GM18507 (cell line): Measurements from ENCODE around the gene SLC35A2.

ENCODE experiments used
- DNase-seq: peaks from one replicate; pipeline ENCODE4 v3.0.0; 2011; ENCODE audit warnings: low read depth; ENCODE audit not compliant: insufficient read length; ENCODE audit errors: extremely low spot score
- FAIRE-seq: peaks from 2 replicates; lab custom pipeline; 2011; peaks lifted over from hg19 to GRCh38; lab: Jason Lieb, UNC

The SLC35A2 gene

DNA sequence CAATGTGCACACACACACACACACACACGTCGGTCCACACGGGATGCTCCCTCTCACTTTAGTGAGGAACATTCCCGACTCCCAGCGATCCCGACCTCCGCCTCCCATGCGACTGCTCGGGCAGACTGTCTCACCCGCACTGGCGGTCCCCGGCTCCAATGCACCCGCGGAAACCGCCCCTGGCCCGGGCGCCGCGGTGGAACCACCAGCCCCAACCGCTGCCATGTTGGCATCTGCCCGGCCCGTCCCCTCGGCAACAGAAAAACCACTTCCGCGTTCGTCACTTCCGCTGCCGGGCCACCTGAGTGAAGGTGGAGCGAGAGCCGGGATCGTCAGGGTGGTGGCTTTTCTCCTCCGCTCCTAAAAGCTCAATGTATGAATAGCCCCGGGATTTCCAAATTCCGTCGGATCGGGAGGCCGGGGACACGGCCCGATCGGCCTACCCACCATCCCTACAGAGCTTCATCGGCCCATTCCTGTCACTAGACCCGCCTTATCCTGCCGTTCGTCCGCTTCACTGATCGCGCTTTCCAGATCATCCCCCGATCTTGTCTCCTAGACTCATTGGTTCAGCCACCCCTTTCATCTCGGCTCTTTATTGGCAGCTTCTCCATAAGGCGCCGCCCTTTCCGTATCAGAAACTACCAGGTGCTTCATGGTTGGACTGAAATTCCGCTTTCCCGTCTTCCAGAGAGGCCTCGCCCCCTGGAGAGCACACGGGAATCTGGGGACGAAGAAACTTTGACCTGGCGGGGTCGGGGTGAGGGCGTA is at the start of gene SLC35A2:
TSS of gene SLC35A2 (minus strand) at position 235 of the 771 bp plus-strand sequence. CDS start at position 225, 10 bp downstream.
- DNase-seq: no peak
- peak; percentile 91 for FAIRE-seq

DNA sequence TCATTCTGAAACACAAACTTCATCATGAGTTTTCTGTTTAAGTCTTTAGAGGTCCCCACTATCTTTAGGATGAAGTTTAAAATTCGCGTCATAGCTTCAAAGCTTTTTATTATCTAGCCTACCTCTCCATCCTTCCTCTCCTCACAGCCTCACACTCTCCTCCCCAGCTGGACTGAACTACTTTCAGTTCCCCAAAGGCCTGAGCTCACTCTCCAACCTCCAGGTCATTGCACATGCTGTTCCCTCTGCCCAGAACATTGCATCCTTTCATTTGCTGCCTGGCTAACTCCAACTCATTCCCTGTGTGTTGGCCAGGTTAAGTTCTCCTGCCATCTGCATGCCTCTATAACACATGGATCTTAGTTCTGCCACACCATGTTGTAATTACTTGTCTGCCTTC is 48.8 kb upstream of the SLC35A2 start:
- FAIRE-seq (peak; percentile 61), DNase-seq (no peak)

DNA sequence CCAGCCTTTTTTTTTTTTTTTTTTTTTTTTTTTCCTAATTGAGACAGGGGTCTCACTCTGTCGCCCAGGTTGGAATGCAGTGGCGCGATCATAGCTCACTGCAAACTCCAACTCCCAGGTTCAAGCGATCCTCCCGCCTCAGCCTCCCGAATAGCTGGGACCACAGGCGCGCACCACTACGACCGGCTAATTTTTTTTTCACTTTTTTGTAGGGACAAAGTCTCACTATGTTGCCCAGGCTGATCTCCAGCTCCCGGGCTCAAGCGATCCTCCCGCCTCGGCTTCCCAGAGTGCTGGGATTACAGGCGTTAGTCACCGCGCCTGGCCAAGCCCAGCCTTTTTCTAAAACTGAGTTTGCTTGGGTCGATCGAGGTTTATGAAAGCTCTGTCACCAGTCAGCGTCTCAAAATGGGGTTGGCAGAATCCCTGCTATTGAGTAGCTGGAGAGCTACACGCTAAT is 47.2 kb upstream of the SLC35A2 start:
- FAIRE-seq (no peak), DNase-seq (no peak)

DNA sequence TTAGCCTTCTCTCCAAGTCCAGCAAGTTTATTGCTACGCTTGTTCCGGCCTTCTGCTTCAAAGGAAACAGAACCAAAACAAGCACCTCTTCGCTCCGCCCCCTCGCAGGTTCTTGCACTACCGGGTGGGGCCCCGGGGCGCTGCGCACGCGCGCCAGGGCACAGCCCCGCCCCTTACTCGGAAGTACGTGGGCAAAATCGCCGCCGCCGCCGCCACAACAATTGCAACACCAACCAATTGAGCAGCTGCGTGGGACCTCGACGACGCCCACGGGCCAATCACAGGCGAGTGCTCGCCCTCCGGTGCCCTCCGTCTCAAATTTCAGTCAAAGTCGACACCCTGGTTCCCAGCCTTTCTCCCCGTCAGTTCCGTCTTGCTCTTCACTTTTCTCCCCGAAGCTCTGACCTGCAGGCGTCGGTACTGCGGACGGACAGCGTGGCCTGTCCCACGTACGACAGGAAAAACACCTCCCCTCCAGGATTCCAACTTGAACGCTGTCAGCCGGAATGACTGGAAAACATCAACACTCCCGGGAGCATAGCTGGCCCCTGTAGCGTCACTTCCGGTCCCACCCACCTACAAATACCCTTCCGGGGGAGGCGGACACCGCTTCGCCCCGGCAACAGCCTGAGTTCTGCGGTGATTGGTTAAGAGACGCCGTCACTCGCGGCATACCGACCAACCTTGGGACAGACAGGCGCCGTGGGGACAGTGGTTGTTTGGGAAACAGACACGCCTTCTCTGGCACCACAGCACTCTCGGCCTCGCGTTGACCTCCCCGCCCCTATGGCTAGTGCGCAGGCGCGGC is 46.6 kb upstream of the SLC35A2 start:
- DNase-seq (peak; percentile 77), FAIRE-seq (peak; percentile 100)

DNA sequence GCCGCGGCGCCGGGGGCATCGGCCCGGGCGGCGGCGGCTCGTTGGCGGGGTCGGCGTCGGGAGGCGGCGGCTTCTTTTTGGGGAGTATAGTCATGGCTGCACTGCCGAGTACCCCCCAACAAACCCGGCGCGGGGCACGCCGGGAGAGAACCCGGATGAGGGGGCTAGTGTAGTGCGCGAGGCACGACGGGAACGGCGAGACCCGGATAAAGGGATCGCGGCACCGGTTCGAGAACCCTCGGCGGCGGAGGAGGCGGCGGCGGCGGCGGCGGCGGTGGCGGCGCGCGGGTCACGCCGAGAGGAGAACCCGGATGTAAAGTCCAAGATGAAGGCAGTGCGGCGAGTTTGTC is 46.0 kb upstream of the SLC35A2 start, which contains the start of gene OTUD5:
TSS of gene OTUD5 (minus strand) at position 131 of the 350 bp plus-strand sequence. CDS start at position 94, 37 bp downstream.
- FAIRE-seq: no peak

DNA sequence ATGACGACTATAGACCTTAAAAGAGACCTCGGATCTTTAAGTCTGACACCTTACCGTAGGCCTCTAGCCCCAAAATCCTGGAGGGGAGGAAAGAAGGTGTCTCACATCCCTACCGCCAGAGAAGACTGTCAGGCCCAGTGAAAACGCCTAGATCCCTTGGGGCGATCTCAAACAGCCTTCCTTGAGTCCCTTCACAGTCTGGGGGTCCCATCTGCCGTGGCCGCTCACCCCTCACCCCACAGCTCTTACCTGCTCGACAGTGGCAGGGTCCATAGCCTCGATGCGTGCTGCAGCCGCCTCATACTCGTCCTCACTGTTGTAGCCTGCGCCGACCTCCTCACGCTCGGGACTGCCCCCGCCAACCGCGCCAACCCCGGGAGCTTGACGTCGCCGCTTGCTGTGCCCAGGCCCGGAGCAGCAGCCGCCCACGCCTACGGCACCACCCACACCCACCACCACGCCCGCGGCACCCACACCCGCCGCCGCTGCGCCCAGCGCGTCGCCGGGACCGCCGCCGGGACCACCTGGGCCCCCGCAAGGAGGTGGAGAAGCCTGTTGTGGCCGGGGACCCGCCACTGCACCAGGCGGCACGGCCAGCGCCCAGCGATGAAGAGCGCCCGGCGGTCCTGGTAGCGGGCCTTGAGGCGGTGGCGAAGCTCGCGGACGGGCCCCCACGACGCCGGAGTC is 45.4 kb upstream of the SLC35A2 start:
- FAIRE-seq (no peak), DNase-seq (no peak)

More for the DNA sequence above, 46.0 kb upstream of the SLC35A2 start, which contains the start of gene OTUD5:
- no peak for DNase-seq

DNA sequence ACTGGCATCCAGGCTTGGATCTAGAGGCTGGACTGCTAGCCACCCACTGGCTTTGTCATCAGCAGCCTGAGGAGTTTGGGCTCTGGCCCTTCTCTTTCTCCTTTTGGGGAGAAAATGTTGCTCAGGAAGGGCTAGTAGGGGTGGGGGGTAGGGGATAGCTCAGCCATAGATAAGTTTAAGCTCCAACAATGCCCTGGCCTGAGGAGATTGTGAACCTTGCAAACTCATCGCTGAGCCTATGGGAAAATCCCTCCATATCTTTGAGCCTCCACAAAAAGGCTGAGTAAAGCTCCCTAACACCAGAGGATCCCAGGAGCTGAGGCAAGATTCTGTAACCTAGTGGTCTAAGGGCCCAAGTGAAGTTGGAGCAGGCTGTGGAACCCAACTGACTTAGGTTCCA is 37.1 kb upstream of the SLC35A2 start:
- DNase-seq: no peak
- FAIRE-seq: no peak

DNA sequence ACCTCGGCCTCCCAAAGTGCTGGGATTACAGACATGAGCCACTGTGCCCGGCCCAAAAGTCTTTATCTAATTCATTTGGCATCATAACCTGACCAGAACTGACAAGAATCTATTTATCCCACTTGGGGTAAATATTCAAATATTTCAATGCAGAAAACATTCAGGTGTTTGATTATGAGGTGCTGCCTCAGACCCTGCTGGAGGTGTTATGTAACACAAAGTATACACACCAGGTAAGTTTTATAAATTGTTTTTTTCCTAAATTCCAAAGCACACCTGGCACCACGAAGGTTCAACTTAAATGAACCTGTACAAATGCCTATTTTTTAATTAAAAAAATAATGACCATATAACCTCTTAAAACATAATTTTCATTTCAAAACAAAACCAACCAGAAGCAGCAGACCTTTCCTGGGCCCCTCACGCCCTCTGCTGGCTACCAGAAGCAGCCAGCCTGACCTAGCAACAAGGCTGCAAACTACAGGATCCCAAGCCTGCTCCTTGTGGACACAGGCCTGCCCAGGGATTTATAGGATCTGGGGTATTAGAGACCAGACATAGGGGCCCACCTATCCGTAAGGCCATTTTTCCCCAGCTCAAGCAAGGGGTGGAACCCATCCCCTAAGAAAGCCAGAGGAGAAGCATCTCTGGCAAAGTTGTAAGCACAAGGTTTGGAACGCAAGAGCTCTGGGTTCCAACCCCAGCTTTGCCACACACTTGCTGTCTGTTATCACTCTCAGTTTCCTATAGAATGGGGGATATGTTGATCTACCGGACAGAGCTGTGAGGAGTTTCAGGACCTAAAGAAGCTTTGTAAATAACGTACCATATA is 34.3 kb upstream of the SLC35A2 start:
- DNase-seq: no peak

DNA sequence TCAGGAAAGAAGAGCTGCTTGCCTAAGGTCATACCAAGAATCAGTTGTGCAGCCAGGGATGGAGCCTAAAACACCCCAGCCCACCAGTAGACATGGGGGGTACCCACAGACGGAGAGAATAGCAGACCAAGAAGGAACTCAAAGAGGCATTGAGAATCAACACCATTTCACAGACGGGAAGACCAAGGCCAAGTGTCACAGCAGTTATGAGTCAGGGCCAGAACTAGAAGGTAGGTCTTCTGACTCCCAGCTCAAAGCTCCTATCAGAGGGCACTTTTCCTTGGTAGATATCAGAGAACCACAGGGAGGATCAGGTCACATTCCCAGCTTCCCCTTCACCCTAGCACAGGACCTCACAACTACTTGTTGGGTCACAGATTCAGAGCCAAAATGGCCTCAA is 31.4 kb upstream of the SLC35A2 start:
- DNase-seq: no peak
- FAIRE-seq: no peak

More for the DNA sequence above, 34.3 kb upstream of the SLC35A2 start:
- peak; percentile 80 for FAIRE-seq

DNA sequence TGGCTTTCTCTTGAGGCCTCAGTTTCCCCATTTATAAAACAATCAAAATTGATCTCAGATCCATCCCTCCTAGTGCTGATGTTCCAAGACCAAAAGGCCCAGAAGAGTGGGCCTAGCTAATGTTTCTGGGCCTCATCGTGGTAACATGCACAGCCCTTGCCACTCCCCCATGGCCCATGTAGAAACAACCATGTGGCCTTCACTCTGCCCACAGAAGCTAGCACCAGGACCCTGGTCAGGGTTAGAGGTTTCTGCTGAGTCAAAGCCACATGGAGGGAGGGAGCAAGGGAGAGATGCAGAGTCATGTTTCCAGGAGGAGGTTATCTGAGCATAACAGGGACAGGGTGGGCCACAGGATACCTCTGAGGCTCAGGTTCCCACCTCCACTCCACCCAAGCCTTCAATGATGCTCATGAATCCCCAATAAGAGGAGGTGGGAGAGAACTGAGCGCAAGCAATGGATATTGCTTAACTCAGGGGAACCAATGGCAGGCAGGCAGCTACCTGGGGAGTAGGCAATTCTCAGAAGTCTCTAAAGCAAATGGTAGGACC is 29.0 kb upstream of the SLC35A2 start:
- DNase-seq (no peak), FAIRE-seq (no peak)

DNA sequence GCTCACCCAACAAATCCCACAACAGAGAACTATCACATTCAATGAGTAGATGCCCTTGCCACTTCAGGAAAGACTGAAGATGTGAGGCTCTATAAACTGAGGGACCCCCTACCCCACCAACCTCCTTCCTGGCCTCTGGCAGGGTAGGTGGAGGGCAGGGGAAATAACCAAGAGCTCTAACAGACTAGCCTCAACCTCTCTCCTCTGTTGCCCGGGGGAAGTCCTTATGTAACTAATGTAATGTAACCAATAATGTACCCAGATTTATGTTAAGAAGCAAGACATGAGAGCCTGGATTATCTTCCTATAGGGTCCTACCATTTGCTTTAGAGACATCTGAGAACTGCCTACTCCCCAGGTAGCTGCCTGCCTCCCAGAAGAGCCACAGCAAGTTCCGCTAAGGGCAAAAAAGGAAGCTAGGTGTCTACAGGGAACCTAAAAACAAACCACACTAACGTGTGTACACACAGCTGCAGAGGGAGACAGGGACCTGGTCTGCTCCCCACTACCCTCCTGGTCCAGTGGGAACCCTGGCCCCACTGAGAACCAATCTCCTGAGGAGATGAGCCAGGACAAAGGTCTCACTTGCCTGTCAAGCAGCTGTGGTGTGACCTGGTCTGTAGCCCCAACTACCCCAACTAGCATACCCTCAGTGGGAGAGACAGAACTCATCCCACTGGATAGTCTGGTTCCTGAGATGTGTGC is 28.2 kb upstream of the SLC35A2 start:
- FAIRE-seq: peak; percentile 97
- no peak for DNase-seq

DNA sequence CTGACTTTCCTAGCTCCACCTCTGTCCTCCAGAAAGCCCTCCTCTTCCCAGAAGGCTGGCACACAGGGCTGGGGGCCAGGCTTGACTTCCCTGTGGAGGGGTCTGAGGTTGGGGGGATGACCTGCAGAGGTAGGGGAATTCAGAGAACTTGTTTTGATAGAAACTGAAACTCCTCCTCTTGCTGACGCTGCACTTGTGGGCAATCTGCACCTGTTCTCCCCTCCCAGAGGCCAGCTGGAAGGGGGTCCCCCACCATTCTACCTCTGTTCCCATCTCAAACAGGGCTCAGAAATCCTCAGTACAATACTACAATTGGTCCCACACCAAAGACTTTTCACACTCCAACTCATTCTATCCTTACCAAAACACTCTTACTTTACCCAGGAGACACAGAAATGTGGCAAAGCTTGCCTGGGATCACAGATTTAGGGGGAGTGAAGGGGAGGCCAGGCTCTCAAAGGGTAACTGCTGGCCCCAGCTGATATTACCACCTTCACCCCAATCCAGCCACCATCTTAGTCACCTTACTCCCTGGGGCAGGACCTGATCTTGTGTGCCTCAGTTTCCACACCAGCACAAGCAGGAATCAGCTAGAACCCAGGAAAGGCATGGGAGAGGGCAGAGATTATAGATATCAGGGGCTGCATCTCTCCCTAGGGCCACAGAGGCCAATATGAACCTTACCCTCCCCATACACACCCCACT is 27.4 kb upstream of the SLC35A2 start:
- DNase-seq (peak; percentile 35), FAIRE-seq (peak; percentile 96)

DNA sequence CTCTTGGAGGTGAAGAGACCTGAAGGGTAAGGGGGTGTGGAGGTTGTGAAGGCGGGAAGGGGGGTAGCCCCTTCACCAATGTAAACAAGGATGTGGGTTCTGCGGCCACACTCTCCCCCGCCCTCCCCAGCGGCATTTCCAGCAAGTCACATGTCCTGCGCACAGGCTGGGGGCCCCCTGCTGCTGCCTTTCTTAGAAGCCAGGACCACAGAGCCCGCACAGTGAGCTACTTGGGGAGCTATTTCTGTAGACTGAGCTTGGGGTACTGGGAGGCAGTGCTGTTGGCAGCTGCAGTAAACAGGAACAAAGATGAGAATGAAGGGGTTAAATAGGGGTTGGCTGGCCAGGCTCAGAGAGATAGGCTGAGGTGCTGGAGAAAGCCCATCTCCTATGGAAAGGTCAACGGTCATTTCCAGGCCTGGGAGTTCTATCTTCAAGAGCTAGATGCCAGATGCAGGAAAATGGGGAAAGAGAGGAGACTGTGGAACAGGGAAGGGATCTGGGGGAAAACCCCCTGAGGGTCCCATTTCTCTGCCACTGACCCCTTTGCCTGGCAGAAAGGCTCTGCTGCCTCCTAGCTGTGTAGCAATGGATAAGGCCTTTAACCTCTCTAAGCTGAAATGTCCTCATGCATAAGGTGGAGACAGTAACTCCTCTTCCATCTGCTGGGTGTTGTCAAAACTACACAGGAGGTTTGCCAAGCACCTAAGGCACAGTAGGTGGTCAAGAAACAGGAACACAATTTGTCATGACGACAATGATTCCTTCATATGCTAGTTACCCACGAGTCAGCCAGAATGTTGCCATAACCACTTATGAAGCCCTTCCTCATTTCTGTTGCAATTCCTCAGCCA is 25.8 kb upstream of the SLC35A2 start:
- DNase-seq: no peak
- FAIRE-seq: peak; percentile 99

DNA sequence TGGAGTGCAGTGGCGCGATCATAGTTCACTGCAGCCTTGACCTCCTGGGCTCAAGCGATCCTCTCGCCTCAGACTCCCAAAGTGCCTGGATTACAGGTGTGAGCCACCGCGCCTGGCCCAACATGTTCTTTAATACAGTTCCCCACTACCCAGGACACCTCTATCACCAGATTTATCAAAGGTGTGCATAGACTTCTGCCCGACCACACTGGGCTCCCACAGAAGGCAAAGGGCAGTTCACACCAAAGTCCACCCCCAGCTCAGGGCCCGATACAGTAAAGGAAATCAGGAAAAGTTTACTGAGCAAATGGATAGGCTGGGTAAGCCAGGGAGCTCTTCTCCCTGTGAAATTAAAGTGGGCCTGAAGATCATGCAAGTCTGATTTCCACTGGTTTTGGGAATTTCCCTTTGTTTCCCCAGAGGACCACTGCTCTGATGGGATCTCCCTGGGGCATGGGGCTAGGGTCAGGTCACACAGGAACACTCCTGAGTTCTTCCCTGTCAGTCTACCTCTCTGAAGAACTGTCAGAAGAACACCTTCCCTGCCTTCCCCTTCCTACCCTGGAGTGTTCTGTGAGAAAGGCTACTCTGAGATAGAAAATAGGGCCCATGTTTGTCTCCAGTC is 25.1 kb upstream of the SLC35A2 start:
- FAIRE-seq (no peak), DNase-seq (no peak)

DNA sequence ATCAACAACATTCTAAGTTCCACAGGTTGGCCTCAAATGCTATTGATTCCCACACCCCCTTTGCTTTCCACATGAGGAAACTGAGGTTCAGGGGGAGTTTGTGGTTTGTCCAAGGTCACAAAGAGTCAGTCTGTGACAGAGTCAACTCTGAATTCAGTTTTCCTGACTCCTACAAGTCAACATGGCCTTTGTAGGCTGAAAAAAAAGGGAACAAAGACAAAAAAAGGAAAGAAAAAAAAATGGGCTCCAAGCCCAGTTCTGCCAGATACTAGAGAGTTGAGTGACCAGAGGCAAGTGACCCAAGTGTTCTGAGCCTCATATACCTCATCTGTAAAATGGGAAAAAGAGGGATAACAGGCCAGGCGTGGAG is 23.8 kb upstream of the SLC35A2 start:
- FAIRE-seq (peak; percentile 56), DNase-seq (no peak)

DNA sequence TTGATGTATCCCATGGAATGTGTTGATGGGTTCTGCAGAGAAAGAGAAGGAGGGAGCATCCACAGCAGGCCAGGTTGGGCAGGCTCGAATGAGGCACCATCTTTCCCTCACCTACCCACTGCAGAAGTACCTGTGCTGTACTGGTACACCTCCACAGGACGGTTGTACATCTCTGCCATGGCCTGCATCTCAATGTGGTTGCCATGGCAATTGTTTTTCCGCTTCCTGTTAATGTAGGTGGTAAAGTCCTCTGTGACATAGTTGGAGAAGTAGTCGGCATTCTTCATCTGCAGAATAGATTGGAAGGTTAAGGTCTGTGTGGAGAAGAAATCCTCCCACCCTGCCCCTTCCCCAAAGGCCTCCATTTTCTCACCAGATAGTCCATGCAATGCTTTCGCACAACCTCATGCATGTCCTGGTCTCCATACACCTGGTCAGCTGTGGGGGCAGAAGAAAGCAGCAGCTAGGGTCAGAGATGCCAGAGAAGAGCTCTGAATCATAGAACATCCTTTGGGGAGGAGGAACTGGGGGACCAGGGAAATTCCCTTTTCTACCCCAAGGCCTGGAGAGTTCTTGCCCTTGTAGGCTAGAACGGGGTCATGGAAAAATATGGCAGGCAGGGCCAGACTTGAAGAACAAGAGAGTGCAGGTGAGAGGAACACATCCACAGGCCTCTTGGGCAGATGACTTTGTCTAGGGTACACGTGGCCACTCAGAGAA is 23.3 kb upstream of the SLC35A2 start:
- DNase-seq (no peak), FAIRE-seq (no peak)
